HUES48 (cell line): ENCODE results near the gene RBM24.
"Not testable (repeated sequence)": the region's sequence is repeated elsewhere in the genome, so short reads cannot be mapped to it uniquely, and the experiment has no call there.

Source experiments
- H3K27ac ChIP-seq: one replicate; pipeline ENCODE4 v1.7.0; 2013; ENCODE audit warnings: low read depth, low read length, inconsistent platforms
- H3K27me3 ChIP-seq: 2 replicates; pipeline ENCODE4 v1.6.1; 2013; ENCODE audit warnings: mild to moderate bottlenecking, low read length; ENCODE audit not compliant: control insufficient read depth, insufficient read depth
- H3K36me3 ChIP-seq: 2 replicates; pipeline ENCODE4 v1.6.1; 2013; ENCODE audit warnings: low read length; ENCODE audit not compliant: control insufficient read depth, insufficient read depth
- H3K4me1 ChIP-seq: 2 replicates; pipeline ENCODE4 v1.6.1; 2013; ENCODE audit warnings: mild to moderate bottlenecking, low read length; ENCODE audit not compliant: control insufficient read depth, insufficient read depth
- H3K4me3 ChIP-seq: 2 replicates; pipeline ENCODE4 v1.5.1; 2013; ENCODE audit warnings: mild to moderate bottlenecking, low read depth, low read length
- H3K9ac ChIP-seq: 2 replicates; pipeline ENCODE4 v1.6.1; 2013; ENCODE audit warnings: mild to moderate bottlenecking, low read depth, low read length, moderate library complexity
- H3K9me3 ChIP-seq: 2 replicates; pipeline ENCODE4 v1.6.1; 2013; ENCODE audit warnings: low read length; ENCODE audit not compliant: control insufficient read depth, insufficient read depth

RBM24 gene

DNA sequence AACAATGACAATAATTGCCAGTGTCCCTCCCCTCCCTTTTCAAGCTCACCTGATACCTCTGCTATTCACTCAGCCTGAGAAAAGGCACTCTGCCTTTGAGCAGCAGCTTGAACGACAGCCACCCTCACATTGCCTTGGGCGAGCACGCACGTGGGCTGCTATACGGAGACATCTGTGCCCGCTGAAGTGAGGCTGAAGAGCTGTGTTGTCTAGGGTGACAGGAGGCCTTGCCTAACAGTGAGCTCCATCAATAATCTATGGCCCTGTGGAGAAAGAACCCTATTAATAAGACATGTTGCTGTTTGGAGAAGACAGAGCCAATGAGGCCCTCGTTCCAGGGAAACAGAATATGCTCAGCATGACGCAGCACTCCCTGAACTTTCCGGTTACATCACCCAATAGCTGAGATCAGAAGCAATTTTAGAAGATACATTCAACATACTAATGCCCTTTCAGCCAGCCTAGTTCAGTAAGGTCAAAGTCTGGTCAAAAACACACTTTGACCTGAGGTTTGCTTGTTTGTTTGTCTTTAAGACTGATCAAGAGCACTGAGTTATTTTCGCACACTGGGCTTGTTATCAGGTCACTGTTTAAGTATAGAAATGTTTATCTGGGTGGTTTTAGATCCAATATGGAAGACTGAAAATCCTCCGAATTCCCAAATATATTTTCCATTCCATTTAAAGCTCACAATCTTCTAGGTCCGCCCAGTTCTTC is 30.6 kb downstream of the RBM24 start:
- Histone ChIP-seq H3K4me1 (no peaks in the 10 kb centered on the region; the same call in 1 of the 2 replicates), H3K9ac (no peak overlapping the region; the same call in 1 of the 2 replicates), H3K9me3 (no peaks in the 10 kb centered on the region), H3K27ac (peak overlapping the region; percentile 65), H3K4me3 (no peak overlapping the region), H3K27me3 (no peaks in the 10 kb centered on the region), H3K36me3 (no peaks in the 10 kb centered on the region)

DNA sequence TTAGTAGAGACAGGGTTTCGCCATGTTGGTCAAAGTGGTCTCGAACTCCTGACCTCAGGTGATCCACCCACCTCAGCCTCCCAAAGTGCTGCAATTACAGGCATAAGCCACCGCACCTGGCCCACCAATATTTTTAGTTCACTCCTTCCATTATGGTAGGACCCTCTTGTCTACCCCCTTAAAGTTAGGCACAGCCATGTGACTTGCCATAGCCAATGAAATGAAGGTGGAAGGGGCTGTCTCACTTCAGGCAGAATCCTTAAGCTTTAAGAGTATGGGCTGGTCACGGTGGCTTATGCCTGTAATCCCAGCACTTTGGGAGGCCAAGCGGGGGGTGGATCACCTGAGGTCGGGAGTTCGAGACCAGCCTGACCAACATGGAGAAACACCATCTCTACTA is 32.1 kb downstream of the RBM24 start:
- H3K27ac ChIP-seq, H3K36me3 ChIP-seq, H3K4me3 ChIP-seq, H3K9me3 ChIP-seq, H3K27me3 ChIP-seq, H3K9ac ChIP-seq, H3K4me1 ChIP-seq: not testable (repeated sequence)

- H3K4me1 ChIP-seq, result no peaks in the 10 kb centered on the region; the same call in 1 of the 2 replicates
- no peak overlapping the region for H3K4me3 ChIP-seq
- H3K27me3 ChIP-seq, result no peaks in the 10 kb centered on the region
- no peak overlapping the region for H3K9ac ChIP-seq
- no peaks in the 10 kb centered on the region for H3K36me3 ChIP-seq
- no peak overlapping the region for H3K27ac ChIP-seq
- H3K9me3 ChIP-seq, result no peaks in the 10 kb centered on the region
Measured at GRCh38 chr6:17313971-17314370, 32.8 kb downstream of the RBM24 start.

DNA sequence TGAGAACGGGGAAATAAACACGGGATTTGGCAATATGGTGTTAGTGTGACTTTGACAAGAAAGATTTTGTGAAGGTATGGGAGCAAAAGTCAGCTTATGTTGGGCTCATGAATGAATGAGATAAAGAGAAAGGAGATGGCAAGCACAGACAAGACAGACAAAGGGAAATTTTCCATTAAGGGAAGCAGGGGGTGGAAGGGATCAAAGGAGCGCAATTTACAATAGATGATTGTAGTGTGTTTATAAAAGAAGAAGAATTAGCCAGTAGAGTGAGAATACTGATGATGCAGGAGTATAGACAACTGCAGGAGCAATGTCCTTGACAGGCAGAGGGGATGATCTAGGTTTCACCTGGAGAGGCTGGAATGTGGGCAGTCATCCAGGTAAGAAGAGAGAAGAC is 34.1 kb downstream of the RBM24 start:
- Histone ChIP-seq H3K4me1 (no peaks in the 10 kb centered on the region; the same call in 1 of the 2 replicates), H3K36me3 (no peaks in the 10 kb centered on the region), H3K4me3 (no peak overlapping the region), H3K9me3 (no peaks in the 10 kb centered on the region), H3K9ac (no peak overlapping the region), H3K27ac (no peak overlapping the region), H3K27me3 (no peaks in the 10 kb centered on the region)

DNA sequence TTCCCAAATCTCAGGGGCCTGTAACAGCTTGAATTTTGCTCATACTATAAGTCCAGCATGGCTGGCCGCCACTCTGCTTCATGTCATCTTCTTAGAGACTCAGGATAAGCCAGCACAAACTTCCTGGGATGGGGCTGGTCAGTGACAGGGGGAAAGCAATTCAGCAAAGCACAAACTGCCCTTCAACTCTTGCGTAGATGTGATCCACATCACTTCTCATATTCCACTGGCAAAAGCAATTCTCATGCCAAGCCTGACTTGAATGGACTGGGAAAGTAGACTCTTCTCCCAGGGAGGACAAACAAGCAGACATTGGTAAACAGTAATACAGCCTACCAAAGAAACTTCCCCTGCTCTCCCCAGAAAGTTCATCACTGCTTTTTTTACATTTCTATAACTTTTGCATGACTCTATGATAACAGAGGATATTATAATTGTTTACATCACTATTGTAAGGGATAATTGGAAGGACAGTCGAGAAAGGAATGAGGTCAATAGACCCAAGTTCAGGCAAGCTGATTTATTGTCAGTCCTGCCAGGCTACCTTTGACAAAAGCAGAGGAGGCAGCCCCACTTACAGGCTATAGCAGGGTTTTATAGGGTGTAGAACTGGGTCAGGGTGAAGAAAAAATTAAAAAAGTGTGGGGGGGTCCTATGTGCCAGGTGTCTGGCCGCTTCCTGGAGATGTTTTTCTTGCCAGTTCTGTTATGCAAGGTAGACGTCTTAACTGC is 37.4 kb downstream of the RBM24 start:
- no peak overlapping the region for H3K9ac ChIP-seq
- no peaks in the 10 kb centered on the region; the same call in 1 of the 2 replicates for H3K27me3 ChIP-seq
- H3K4me3 ChIP-seq, result no peak overlapping the region

GRCh38 chr6:17320266-17320665 is 39.1 kb downstream of the RBM24 start:
- not testable (repeated sequence) for H3K4me1 ChIP-seq, H3K9me3 ChIP-seq, H3K4me3 ChIP-seq, H3K27ac ChIP-seq, H3K36me3 ChIP-seq, H3K27me3 ChIP-seq, H3K9ac ChIP-seq

More for the DNA sequence above, 37.4 kb downstream of the RBM24 start:
- H3K4me1 ChIP-seq, result no peaks in the 10 kb centered on the region
- H3K36me3 ChIP-seq, result no peaks in the 10 kb centered on the region
- no peak overlapping the region for H3K27ac ChIP-seq
- no peaks in the 10 kb centered on the region for H3K9me3 ChIP-seq

DNA sequence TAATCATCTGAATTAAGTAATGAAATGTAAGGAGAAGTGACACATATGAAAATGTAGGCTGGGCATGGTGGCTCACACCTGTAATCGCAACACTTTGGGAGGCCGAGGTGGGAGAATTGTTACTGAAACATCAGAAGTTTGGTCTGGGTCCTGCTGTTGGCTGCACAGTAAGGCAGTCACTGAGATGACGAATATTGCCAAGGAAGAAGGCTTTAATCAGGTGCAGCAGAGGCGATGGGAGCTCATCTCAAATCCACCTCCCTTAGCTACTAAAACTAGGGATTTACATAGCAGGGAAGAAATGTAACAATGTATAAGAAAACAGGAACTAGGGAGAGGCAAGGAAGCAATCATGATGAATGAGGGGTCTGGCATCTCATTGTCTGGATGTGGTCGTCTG is 50.1 kb downstream of the RBM24 start:
- H3K4me1 ChIP-seq, result no peaks in the 10 kb centered on the region
- H3K36me3 ChIP-seq, result no peaks in the 10 kb centered on the region
- H3K4me3 ChIP-seq, result no peak overlapping the region
- H3K27me3 ChIP-seq, result no peaks in the 10 kb centered on the region
- no peak overlapping the region for H3K9ac ChIP-seq
- no peak overlapping the region for H3K27ac ChIP-seq
- H3K9me3 ChIP-seq, result no peaks in the 10 kb centered on the region

DNA sequence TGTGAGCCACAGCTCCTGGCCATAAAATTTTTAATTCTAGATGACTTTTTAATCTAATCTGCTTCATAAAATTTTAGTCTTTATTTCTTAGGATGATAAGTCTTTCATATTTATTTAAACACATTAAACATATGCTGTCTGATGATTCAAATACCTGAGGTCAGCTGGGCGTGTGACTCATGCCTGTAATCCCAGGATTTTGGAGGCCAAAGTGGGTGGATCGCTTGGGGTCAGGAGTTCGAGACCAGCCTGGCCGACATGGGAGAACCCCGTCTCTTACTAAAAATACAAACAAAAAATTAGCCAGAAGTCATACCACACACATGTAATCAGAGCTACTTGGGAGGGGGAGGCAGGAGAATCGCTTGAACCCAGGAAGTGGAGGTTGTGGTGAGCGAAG is 53.1 kb downstream of the RBM24 start:
- H3K27me3 ChIP-seq, result no peaks in the 10 kb centered on the region
- no peaks in the 10 kb centered on the region for H3K36me3 ChIP-seq
- no peaks in the 10 kb centered on the region for H3K9me3 ChIP-seq
- H3K9ac ChIP-seq, result no peak overlapping the region
- H3K4me1 ChIP-seq, result no peaks in the 10 kb centered on the region
- no peak overlapping the region for H3K4me3 ChIP-seq
- H3K27ac ChIP-seq, result no peak overlapping the region

DNA sequence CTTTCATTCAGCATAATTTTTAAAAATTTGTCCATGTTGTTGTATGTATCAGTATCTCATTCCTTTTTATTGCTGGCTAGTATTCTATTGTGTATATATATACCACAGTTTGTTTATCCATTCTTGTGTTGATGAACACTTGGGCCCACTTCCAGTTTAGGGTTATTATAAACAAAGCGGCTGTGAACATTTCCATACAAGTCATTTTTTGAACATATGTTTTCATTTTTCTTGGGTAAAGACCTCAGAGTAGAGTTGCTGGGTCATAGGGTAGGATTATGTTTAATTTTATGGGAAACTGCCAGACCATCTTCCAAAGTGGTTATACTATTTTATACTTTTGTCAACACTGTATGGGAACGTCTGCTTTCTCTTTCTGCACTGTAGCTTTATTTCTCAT is 55.3 kb downstream of the RBM24 start:
- H3K4me1 ChIP-seq, result no peaks in the 10 kb centered on the region

GRCh38 chr6:17339308-17339670 is 58.1 kb downstream of the RBM24 start:
- Histone ChIP-seq H3K27me3 (no peaks in the 10 kb centered on the region), H3K9ac (no peak overlapping the region), H3K4me3 (no peak overlapping the region)

More for the DNA sequence above, 55.3 kb downstream of the RBM24 start:
- H3K4me3 ChIP-seq, result no peak overlapping the region
- H3K36me3 ChIP-seq, result no peaks in the 10 kb centered on the region
- H3K27me3 ChIP-seq, result no peaks in the 10 kb centered on the region
- H3K27ac ChIP-seq, result no peak overlapping the region
- H3K9me3 ChIP-seq, result peaks cover 3% of the 10 kb centered on the region; the same call in 1 of the 2 replicates
- H3K9ac ChIP-seq, result no peak overlapping the region

GRCh38 chr6:17341117-17341805 is 60.1 kb downstream of the RBM24 start:
- H3K36me3 ChIP-seq, result no peaks in the 10 kb centered on the region
- H3K9ac ChIP-seq, result no peak overlapping the region
- H3K27me3 ChIP-seq, result no peaks in the 10 kb centered on the region
- H3K4me3 ChIP-seq, result no peak overlapping the region
- peaks cover 3% of the 10 kb centered on the region; the same call in 1 of the 2 replicates for H3K9me3 ChIP-seq
- H3K27ac ChIP-seq, result no peak overlapping the region
- H3K4me1 ChIP-seq, result no peaks in the 10 kb centered on the region

More at GRCh38 chr6:17339308-17339670, 58.1 kb downstream of the RBM24 start:
- Histone ChIP-seq H3K36me3 (no peaks in the 10 kb centered on the region), H3K27ac (no peak overlapping the region), H3K9me3 (peaks cover 3% of the 10 kb centered on the region; the same call in 1 of the 2 replicates), H3K4me1 (no peaks in the 10 kb centered on the region)
